ENCODE data around the gene PGM1. TPM values are rescaled to one million over a fixed set of nuclear protein-coding genes. Genes with fewer than 3 reads are reported as not detected.

Gene PGM1
- total RNA-seq, 1 experiment from 2014 or later, result 67.1 TPM

- H3K27me3 ChIP-seq (ENCODE audit: low read length), result no peaks in the 10 kb centered on the region
Observed at GRCh38 chr1:63602629-63603028, 9.4 kb downstream of the PGM1 start.

DNA sequence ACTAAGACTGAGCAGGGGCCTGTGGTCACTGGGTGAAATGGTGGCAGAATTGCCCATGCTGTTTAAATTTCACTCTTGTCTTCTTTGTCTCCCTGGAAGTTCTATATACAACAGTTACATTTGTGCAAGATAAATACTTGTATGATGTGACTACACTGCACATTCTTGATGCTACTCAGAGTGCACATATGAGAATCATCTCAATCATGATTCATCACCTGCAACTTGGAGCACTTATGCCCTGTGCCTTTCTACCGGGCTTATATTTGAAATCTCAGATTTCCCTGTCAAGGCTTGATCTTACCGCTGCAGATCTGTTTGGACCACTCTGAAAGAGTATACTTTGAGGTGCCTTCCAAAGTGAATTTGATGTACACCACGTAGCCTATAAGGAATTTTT lies 10.6 kb downstream of the PGM1 start:
- H3K4me3 ChIP-seq (ENCODE audit: low read length), result no peak overlapping the region
- H3K9me3 ChIP-seq (ENCODE audit: low read length), result no peaks in the 10 kb centered on the region
- H3K36me3 ChIP-seq (ENCODE audit: insufficient read depth, low read length), result no peaks in the 10 kb centered on the region
- H3K79me2 ChIP-seq (ENCODE audit: low read length), result peaks cover 72% of the 10 kb centered on the region
- H3K9me2 ChIP-seq (replicated peaks; ENCODE audit: insufficient read depth, low read length), result no peaks in the 10 kb centered on the region
- no peaks in the 10 kb centered on the region for H3K4me1 ChIP-seq (ENCODE audit: low read length)
- no peak overlapping the region for H3K27ac ChIP-seq (ENCODE audit: low read length)
- H2AFZ ChIP-seq (ENCODE audit: low read length), result no peak overlapping the region
- H3K4me2 ChIP-seq (ENCODE audit: low read depth, low read length, poor library complexity, severe bottlenecking), result no peak overlapping the region
- DNase-seq, result no peak
- peaks cover 5% of the 10 kb centered on the region; the same call in 1 of the 2 replicates for H4K20me1 ChIP-seq (ENCODE audit: insufficient read depth, low read depth, low read length)
- no peaks in the 10 kb centered on the region for H3K27me3 ChIP-seq (ENCODE audit: low read length)
- no peak overlapping the region for H3K9ac ChIP-seq (ENCODE audit: low read length)

More at GRCh38 chr1:63602629-63603028, 9.4 kb downstream of the PGM1 start:
- Histone ChIP-seq H2AFZ (ENCODE audit: low read length) (no peak overlapping the region), H3K27ac (ENCODE audit: low read length) (no peak overlapping the region), H3K4me2 (ENCODE audit: low read depth, low read length, poor library complexity, severe bottlenecking) (no peak overlapping the region), H4K20me1 (ENCODE audit: insufficient read depth, low read depth, low read length) (peaks cover 5% of the 10 kb centered on the region; the same call in 1 of the 2 replicates), H3K36me3 (ENCODE audit: insufficient read depth, low read length) (no peaks in the 10 kb centered on the region), H3K4me1 (ENCODE audit: low read length) (no peaks in the 10 kb centered on the region), H3K4me3 (ENCODE audit: low read length) (no peak overlapping the region), H3K9me2 (replicated peaks; ENCODE audit: insufficient read depth, low read length) (no peaks in the 10 kb centered on the region), H3K9me3 (ENCODE audit: low read length) (no peaks in the 10 kb centered on the region), H3K79me2 (ENCODE audit: low read length) (peaks cover 75% of the 10 kb centered on the region), H3K9ac (ENCODE audit: low read length) (no peak overlapping the region)
- no peak for DNase-seq

- no peaks in the 10 kb centered on the region for H3K9me2 ChIP-seq (replicated peaks; ENCODE audit: insufficient read depth, low read length)
- H3K4me2 ChIP-seq (ENCODE audit: low read depth, low read length, poor library complexity, severe bottlenecking), result no peak overlapping the region
- no peak overlapping the region for H2AFZ ChIP-seq (ENCODE audit: low read length)
- H3K27me3 ChIP-seq (ENCODE audit: low read length), result no peaks in the 10 kb centered on the region
- DNase-seq, result no peak
- H3K36me3 ChIP-seq (ENCODE audit: insufficient read depth, low read length), result no peaks in the 10 kb centered on the region
- peaks cover 5% of the 10 kb centered on the region; the same call in 1 of the 2 replicates for H4K20me1 ChIP-seq (ENCODE audit: insufficient read depth, low read depth, low read length)
- H3K9me3 ChIP-seq (ENCODE audit: low read length), result no peaks in the 10 kb centered on the region
- H3K4me3 ChIP-seq (ENCODE audit: low read length), result no peak overlapping the region
- H3K27ac ChIP-seq (ENCODE audit: low read length), result no peak overlapping the region
- H3K79me2 ChIP-seq (ENCODE audit: low read length), result peaks cover 66% of the 10 kb centered on the region
- H3K9ac ChIP-seq (ENCODE audit: low read length), result no peak overlapping the region
- peaks cover 2% of the 10 kb centered on the region for H3K4me1 ChIP-seq (ENCODE audit: low read length)
Observed at GRCh38 chr1:63607322-63607721, 14.1 kb downstream of the PGM1 start.

DNA sequence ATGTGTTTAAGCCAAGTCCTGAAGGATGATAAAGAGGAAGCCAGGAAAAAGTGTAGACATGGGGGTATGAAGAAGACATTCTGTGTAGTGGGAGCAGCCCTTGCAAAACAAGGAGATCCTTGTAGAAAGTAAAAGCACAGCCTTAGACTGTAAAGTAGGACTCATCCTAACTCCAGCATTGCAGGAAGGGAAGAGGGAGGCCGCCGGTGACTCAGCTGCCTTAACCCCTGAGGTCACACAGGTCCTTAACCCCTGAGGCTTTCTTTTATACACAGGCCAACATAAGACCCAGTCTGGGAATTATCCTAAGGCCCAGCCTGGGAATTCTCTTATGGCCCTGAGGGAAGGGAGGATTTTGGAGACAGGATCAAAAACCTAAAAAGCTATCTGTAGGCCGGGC lies 18.0 kb downstream of the PGM1 start:
- no peak overlapping the region for H3K4me2 ChIP-seq (ENCODE audit: low read depth, low read length, poor library complexity, severe bottlenecking)
- H3K4me1 ChIP-seq (ENCODE audit: low read length), result peaks cover 22% of the 10 kb centered on the region
- no peak for DNase-seq
- peaks cover 10% of the 10 kb centered on the region; the same call in 1 of the 2 replicates for H4K20me1 ChIP-seq (ENCODE audit: insufficient read depth, low read depth, low read length)
- no peaks in the 10 kb centered on the region for H3K9me2 ChIP-seq (replicated peaks; ENCODE audit: insufficient read depth, low read length)
- H3K79me2 ChIP-seq (ENCODE audit: low read length), result peaks cover 57% of the 10 kb centered on the region
- H3K36me3 ChIP-seq (ENCODE audit: insufficient read depth, low read length), result no peaks in the 10 kb centered on the region
- H3K27me3 ChIP-seq (ENCODE audit: low read length), result no peaks in the 10 kb centered on the region
- H3K4me3 ChIP-seq (ENCODE audit: low read length), result no peak overlapping the region
- no peak overlapping the region for H2AFZ ChIP-seq (ENCODE audit: low read length)
- H3K9me3 ChIP-seq (ENCODE audit: low read length), result no peaks in the 10 kb centered on the region
- H3K27ac ChIP-seq (ENCODE audit: low read length), result no peak overlapping the region
- no peak overlapping the region for H3K9ac ChIP-seq (ENCODE audit: low read length)

- Histone ChIP-seq H3K9me2 (replicated peaks; ENCODE audit: insufficient read depth, low read length) (no peaks in the 10 kb centered on the region), H3K27ac (ENCODE audit: low read length) (peak overlapping the region; percentile 39; the same call in 1 of the 2 replicates), H3K27me3 (ENCODE audit: low read length) (no peaks in the 10 kb centered on the region), H3K36me3 (ENCODE audit: insufficient read depth, low read length) (no peaks in the 10 kb centered on the region), H2AFZ (ENCODE audit: low read length) (no peak overlapping the region), H4K20me1 (ENCODE audit: insufficient read depth, low read depth, low read length) (peaks cover 20% of the 10 kb centered on the region; the same call in 1 of the 2 replicates), H3K79me2 (ENCODE audit: low read length) (peaks cover 55% of the 10 kb centered on the region), H3K9ac (ENCODE audit: low read length) (peak overlapping the region; percentile 21; the same call in 1 of the 2 replicates), H3K4me3 (ENCODE audit: low read length) (no peak overlapping the region), H3K9me3 (ENCODE audit: low read length) (no peaks in the 10 kb centered on the region), H3K4me2 (ENCODE audit: low read depth, low read length, poor library complexity, severe bottlenecking) (peak overlapping the region; percentile 48), H3K4me1 (ENCODE audit: low read length) (peaks cover 22% of the 10 kb centered on the region)
- DNase-seq, result no peak
Observed at GRCh38 chr1:63612564-63612963, 19.4 kb downstream of the PGM1 start.

GRCh38 chr1:63612971-63613370 lies 19.8 kb downstream of the PGM1 start:
- no peaks in the 10 kb centered on the region for H3K36me3 ChIP-seq (ENCODE audit: insufficient read depth, low read length)
- no peak overlapping the region for H3K4me3 ChIP-seq (ENCODE audit: low read length)
- H3K79me2 ChIP-seq (ENCODE audit: low read length), result peaks cover 52% of the 10 kb centered on the region
- H2AFZ ChIP-seq (ENCODE audit: low read length), result no peak overlapping the region
- H3K27ac ChIP-seq (ENCODE audit: low read length), result peak overlapping the region; percentile 39; the same call in 1 of the 2 replicates
- no peaks in the 10 kb centered on the region for H3K9me3 ChIP-seq (ENCODE audit: low read length)
- peak overlapping the region; percentile 21; the same call in 1 of the 2 replicates for H3K9ac ChIP-seq (ENCODE audit: low read length)
- peaks cover 20% of the 10 kb centered on the region; the same call in 1 of the 2 replicates for H4K20me1 ChIP-seq (ENCODE audit: insufficient read depth, low read depth, low read length)
- no peaks in the 10 kb centered on the region for H3K9me2 ChIP-seq (replicated peaks; ENCODE audit: insufficient read depth, low read length)
- peaks cover 22% of the 10 kb centered on the region for H3K4me1 ChIP-seq (ENCODE audit: low read length)
- H3K27me3 ChIP-seq (ENCODE audit: low read length), result no peaks in the 10 kb centered on the region
- H3K4me2 ChIP-seq (ENCODE audit: low read depth, low read length, poor library complexity, severe bottlenecking), result peak overlapping the region; percentile 48
- peak; percentile 44 for DNase-seq

GRCh38 chr1:63615768-63616420 lies 22.7 kb downstream of the PGM1 start:
- Histone ChIP-seq H3K9ac (ENCODE audit: low read length) (no peak overlapping the region), H2AFZ (ENCODE audit: low read length) (no peak overlapping the region), H3K79me2 (ENCODE audit: low read length) (peaks cover 64% of the 10 kb centered on the region), H4K20me1 (ENCODE audit: insufficient read depth, low read depth, low read length) (peaks cover 25% of the 10 kb centered on the region; the same call in 1 of the 2 replicates), H3K27me3 (ENCODE audit: low read length) (no peaks in the 10 kb centered on the region), H3K4me2 (ENCODE audit: low read depth, low read length, poor library complexity, severe bottlenecking) (no peak overlapping the region), H3K4me1 (ENCODE audit: low read length) (peaks cover 22% of the 10 kb centered on the region), H3K36me3 (ENCODE audit: insufficient read depth, low read length) (no peaks in the 10 kb centered on the region), H3K9me3 (ENCODE audit: low read length) (no peaks in the 10 kb centered on the region), H3K27ac (ENCODE audit: low read length) (no peak overlapping the region), H3K4me3 (ENCODE audit: low read length) (no peak overlapping the region), H3K9me2 (replicated peaks; ENCODE audit: insufficient read depth, low read length) (no peaks in the 10 kb centered on the region)
- peak; percentile 90 for DNase-seq

DNA sequence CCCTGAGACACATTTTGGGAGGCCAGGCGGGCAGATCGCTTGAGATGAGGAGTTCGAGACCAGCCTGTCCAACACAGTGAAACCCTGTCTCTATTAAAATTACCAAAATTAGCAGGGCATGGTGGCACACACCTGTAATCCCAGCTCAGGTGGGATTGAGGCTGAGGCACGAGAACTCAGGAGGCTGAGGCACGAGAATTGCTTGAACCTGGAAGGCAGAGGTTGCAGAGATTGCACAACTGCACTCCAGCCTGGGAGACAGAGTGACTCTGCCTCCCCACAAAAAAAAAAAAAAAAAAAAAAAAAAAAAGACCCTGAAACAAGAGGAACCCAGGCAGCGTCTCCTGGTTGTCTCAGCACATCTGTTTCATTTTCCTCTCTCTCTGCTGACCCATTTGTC lies 24.2 kb downstream of the PGM1 start:
- H3K36me3 ChIP-seq (ENCODE audit: insufficient read depth, low read length), result no peaks in the 10 kb centered on the region
- H3K4me2 ChIP-seq (ENCODE audit: low read depth, low read length, poor library complexity, severe bottlenecking), result no peak overlapping the region
- no peak overlapping the region for H3K9ac ChIP-seq (ENCODE audit: low read length)
- H4K20me1 ChIP-seq (ENCODE audit: insufficient read depth, low read depth, low read length), result peaks cover 25% of the 10 kb centered on the region; the same call in 1 of the 2 replicates
- peaks cover 72% of the 10 kb centered on the region for H3K79me2 ChIP-seq (ENCODE audit: low read length)
- H3K4me3 ChIP-seq (ENCODE audit: low read length), result no peak overlapping the region
- peaks cover 19% of the 10 kb centered on the region for H3K4me1 ChIP-seq (ENCODE audit: low read length)
- H3K9me2 ChIP-seq (replicated peaks; ENCODE audit: insufficient read depth, low read length), result no peaks in the 10 kb centered on the region
- no peak overlapping the region for H3K27ac ChIP-seq (ENCODE audit: low read length)
- H3K27me3 ChIP-seq (ENCODE audit: low read length), result no peaks in the 10 kb centered on the region
- H3K9me3 ChIP-seq (ENCODE audit: low read length), result no peaks in the 10 kb centered on the region
- DNase-seq, result no peak
- H2AFZ ChIP-seq (ENCODE audit: low read length), result no peak overlapping the region
